Heart right ventricle (tissue), 16 donors: ENCODE results near the gene ANKUB1. TPM values are rescaled to one million over a fixed set of nuclear protein-coding genes. Genes with fewer than 3 reads are reported as not detected.
A peak's percentile ranks its signal among the peaks of the same experiment; 100 is the strongest.

Experiments
- ATAC-seq, 8 donors: fragments of 200-7000 bp; cut with Tn5 transposase; one replicate each; pipeline ENCODE4 v1.9.1; 2020; ENCODE audit warnings: mild to moderate bottlenecking in 8 of 8, moderate library complexity in 8 of 8, moderate number of reproducible peaks in 1 of 8
- DNase-seq, 2 donors: peaks; one replicate each; pipeline ENCODE4 v3.0.0-alpha.2; 2020
- H3K27ac ChIP-seq, 10 donors: fragments of 200-600 bp; sonication (generic) in 2 of 10; one replicate each; pipeline versions ENCODE4 v1.5.0 to v1.8.0; 2020 to 2022; ENCODE audit warnings: mild to moderate bottlenecking in 3 of 10
- H3K27me3 ChIP-seq, 7 donors: fragments of 200-600 bp; one replicate each; pipeline ENCODE4 v1.8.0; 2021 to 2022; ENCODE audit warnings: mild to moderate bottlenecking in 2 of 7
- H3K36me3 ChIP-seq, 9 donors: fragments of 200-600 bp; sonication (generic) in 1 of 9; one replicate each; pipeline versions ENCODE4 v1.5.0 to v1.8.0; 2020 to 2022; ENCODE audit warnings: mild to moderate bottlenecking in 2 of 9
- H3K4me1 ChIP-seq, 9 donors: fragments of 200-600 bp; sonication (generic) in 1 of 9; one replicate each; pipeline versions ENCODE4 v1.5.0 to v1.8.0; 2020 to 2022; ENCODE audit warnings: mild to moderate bottlenecking in 4 of 9
- H3K4me3 ChIP-seq, 10 donors: fragments of 200-600 bp; sonication (generic) in 2 of 10; one replicate each; pipeline versions ENCODE4 v1.5.0 to v1.8.0; 2020 to 2022; ENCODE audit warnings: mild to moderate bottlenecking in 7 of 10, moderate library complexity in 2 of 10
- H3K9me3 ChIP-seq, 11 donors: fragments of 200-600 bp in 10 of 11; sonication (generic) in 2 of 11; one replicate each; pipeline versions ENCODE4 v1.5.0 to v1.8.0; 2013 to 2022; ENCODE audit warnings: mild to moderate bottlenecking in 2 of 11, control low read depth in 1 of 11, moderate library complexity in 1 of 11
- CTCF ChIP-seq, 9 donors: fragments of 200-600 bp; sonication (generic) in 2 of 9; IDR thresholded peaks; one replicate each; pipeline versions ENCODE4 v1.5.0 to v1.8.0; 2021 to 2022; ENCODE audit warnings: antibody characterized with exemption in 9 of 9, mild to moderate bottlenecking in 5 of 9, moderate library complexity in 1 of 9
- WGBS, 2 donors: extraction: QIAGEN DNeasy Blood & Tissue Kit; methylation state at CpG; one replicate each; pipeline ENCODE4 v1.1.7; 2013; ENCODE audit warnings: inconsistent platforms in 1 of 2; 5-methylcytosine and 5-hydroxymethylcytosine counted together
- intact Hi-C, 10 donors: fragments of 100-400 bp; cut with DNase I; formaldehyde crosslinking; loops; one replicate each; pipeline versions ENCODE4 v1.11.1 to v1.14.2; 2022
- polyA plus RNA-seq, 2 donors: library from polyadenylated mRNA; stranded (reverse); fragments of 200-250 nt; gene quantifications; one replicate each; pipeline ENCODE4 v1.2.3, GENCODE V29; 2013
- total RNA-seq, 10 donors: library from RNA; stranded (reverse); fragmentation: NEBNext Ultra II Directional in 3 of 10; extraction: Animal tissue kit (Norgen Biotek cat#: 25700) in 3 of 10; gene quantifications; one replicate each; pipeline versions ENCODE4 v1.2.1 to v1.2.4, GENCODE V29; 2021 to 2023
- donor health status: Arrhythmogenic right ventricular cardiomyopathy.
- donor health status: ischemic (EF 13 %, LVEDD 7.1; RV severe dilation, severe dysfunction).
- donor health status: healthy with polysubstance abuse.
- donor health status: DM: no; HTN: yes; CAD: no.
- donor health status: DM: no; HTN: no; CAD: no.
- donor health status: ischemic (EF 25% LVEDD 6.9; RV normal size, moderate dysfunction).
- donor health status: ischemic (EF 25% LVEDD 5.7; RV mildly dilated, moderate dysfunction).
- donor health status: healthy.
- donor health status: DM: yes; HTN: yes; CAD: no.
- donor health status: Ischemic cardiomyopathy.
- donor health status: ischemic (EF 35%, LVEDD 5.7; RV mildly dilated, moderate dysfunction).
- donor health status: nonischemic (EF 11% LVEDD 7.7; RV severe dilation, severe dysfunction).
- donor health status: DM: yes; HTN: yes; CAD: no.
- donor health status: PGD.
- donor health status: ischemic (EF 29% LVEDD 5.4; RV normal size, mild dysfunction).
- donor health status: nonischemic (EF 23%, LVEDD 6.1; RV moderate dilation, normal function).

ANKUB1 gene
- total and polyA plus RNA-seq, 12 donors: not detected

GRCh38 chr3:149752051-149752787 lies 40.1 kb downstream of the ANKUB1 start, which contains the start of gene COMMD2:
COMMD2 (minus strand) TSS chr3:149752489; CDS start chr3:149752444, 45 bp downstream.
- Histone ChIP-seq H3K36me3 (peaks cover 0 to 40% (median 5%) of the 10 kb centered on the region in 9 donors), H3K27me3 (no peaks in the 10 kb centered on the region), H3K4me3 (peak within 1 kb of the TSS; percentile 66 to 93 (median 82)), H3K9me3 (no peaks in the 10 kb centered on the region), H3K27ac (peak within 1 kb of the TSS; percentile 18 to 84 (median 76)), H3K4me1 (peaks cover 5 to 22% (median 17%) of the 10 kb centered on the region in 9 donors)
- DNase-seq (peak; percentile 63 to 72), ATAC-seq (peak; percentile 95 to 99 (median 98))
- peak in 7 of 9 donors; percentile 26 to 59 (median 40) for TF ChIP-seq CTCF (IDR thresholded peaks at IDR 0.05)
- intact Hi-C loops: loop anchor here in 2 of 10 donors (5.0 kb wide), 1 partner anchor 60 kb away; the partner anchor contains the start of gene RNF13 (in 2 of the 2)
- 0 to 1% methylated on average over 52 of the region's 52 CpGs for WGBS, 2 donors

- DNase-seq: no peak
- H3K36me3 ChIP-seq: peaks cover 0 to 47% (median 8%) of the 10 kb centered on the region in 9 donors
- intact Hi-C loops: loop anchor here in 2 of 10 donors (5.0 kb wide), 1 partner anchor 61 kb away; the partner anchor contains the start of gene RNF13 (in 2 of the 2)
- peaks cover 5 to 22% (median 17%) of the 10 kb centered on the region in 9 donors for H3K4me1 ChIP-seq
- WGBS, 2 donors: 6 to 12% methylated on average over 4 of the region's 4 CpGs
- peak overlapping the region; percentile 66 to 93 (median 82) for H3K4me3 ChIP-seq
- ATAC-seq: peak in 1 of 8 donors; percentile 32
- peak overlapping the region in 7 of 10 donors; percentile 57 to 84 (median 77) for H3K27ac ChIP-seq
- no peaks in the 10 kb centered on the region for H3K9me3 ChIP-seq
- no peak for TF ChIP-seq CTCF (IDR thresholded peaks at IDR 0.05)
- H3K27me3 ChIP-seq: no peaks in the 10 kb centered on the region
Observed at GRCh38 chr3:149751551-149751950, 40.8 kb downstream of the ANKUB1 start.

GRCh38 chr3:149744606-149745005 lies 47.7 kb downstream of the ANKUB1 start:
- H3K27ac ChIP-seq: no peak overlapping the region
- H3K4me3 ChIP-seq: no peak overlapping the region
- no peaks in the 10 kb centered on the region for H3K27me3 ChIP-seq
- peaks cover 0 to 6% (median 0%) of the 10 kb centered on the region in 9 donors for H3K4me1 ChIP-seq
- intact Hi-C loops: no loop called here
- no peaks in the 10 kb centered on the region for H3K9me3 ChIP-seq
- peaks cover 0 to 100% (median 48%) of the 10 kb centered on the region in 9 donors for H3K36me3 ChIP-seq
- WGBS, 2 donors: 96 to 97% methylated on average over 3 of the region's 3 CpGs
- no peak for ATAC-seq
- no peak for DNase-seq
- TF ChIP-seq CTCF (IDR thresholded peaks at IDR 0.05): no peak

GRCh38 chr3:149744151-149744550 lies 48.2 kb downstream of the ANKUB1 start:
- TF ChIP-seq CTCF (IDR thresholded peaks at IDR 0.05): no peak
- Histone ChIP-seq H3K4me1 (peaks cover 0 to 6% (median 0%) of the 10 kb centered on the region in 9 donors), H3K27ac (no peak overlapping the region), H3K4me3 (no peak overlapping the region), H3K36me3 (peaks cover 0 to 100% (median 48%) of the 10 kb centered on the region in 9 donors), H3K27me3 (no peaks in the 10 kb centered on the region), H3K9me3 (no peaks in the 10 kb centered on the region)
- ATAC-seq (no peak), DNase-seq (no peak)
- intact Hi-C loops: no loop called here
